MV-4-11 (cell line): Measurements from ENCODE around the gene PTPRJ.

Experiments
- DNase-seq: peaks from one replicate; lab custom pipeline; 2025; lab: John Stamatoyannopoulos, UW

The PTPRJ gene

GRCh38 chr11:48094643-48095339, 114.4 kb downstream of the PTPRJ start:
- DNase-seq = no peak

GRCh38 chr11:48095779-48096470, 115.6 kb downstream of the PTPRJ start:
- peak; percentile 16 for DNase-seq

GRCh38 chr11:48096588-48097525, 116.5 kb downstream of the PTPRJ start:
- no peak for DNase-seq

- no peak for DNase-seq
Observed at GRCh38 chr11:48098024-48098423, 117.7 kb downstream of the PTPRJ start.

GRCh38 chr11:48099916-48100446, 119.6 kb downstream of the PTPRJ start:
- no peak for DNase-seq

GRCh38 chr11:48101044-48101733, 120.8 kb downstream of the PTPRJ start:
- no peak for DNase-seq

- DNase-seq = no peak
Observed at GRCh38 chr11:48101958-48102357, 121.6 kb downstream of the PTPRJ start.

- DNase-seq = no peak
Observed at GRCh38 chr11:48103621-48104567, 123.5 kb downstream of the PTPRJ start.

GRCh38 chr11:48104568-48104924, 124.2 kb downstream of the PTPRJ start:
- no peak for DNase-seq

- no peak for DNase-seq
Observed at GRCh38 chr11:48105096-48105990, 125.0 kb downstream of the PTPRJ start.

GRCh38 chr11:48106166-48106565, 125.8 kb downstream of the PTPRJ start:
- DNase-seq = peak; percentile 9

- DNase-seq = peak; percentile 88
Observed at GRCh38 chr11:48107188-48107704, 126.9 kb downstream of the PTPRJ start.

GRCh38 chr11:48108231-48109045, 128.1 kb downstream of the PTPRJ start:
- peak; percentile 44 for DNase-seq

GRCh38 chr11:48109046-48109666, 128.8 kb downstream of the PTPRJ start:
- DNase-seq = peak; percentile 47

GRCh38 chr11:48110509-48110766, 130.1 kb downstream of the PTPRJ start:
- DNase-seq = no peak

- DNase-seq = no peak
Observed at GRCh38 chr11:48111891-48112290, 131.5 kb downstream of the PTPRJ start.

- no peak for DNase-seq
Observed at GRCh38 chr11:48114740-48115139, 134.4 kb downstream of the PTPRJ start.
